H1 (cell line): Measurements from ENCODE around the gene LTBP1. TPM values are rescaled to one million over a fixed set of nuclear protein-coding genes. Genes with fewer than 3 reads are reported as not detected.

Experiments used
- CTCF ChIA-PET: fragments of 300-600 bp; sonication (Branson Sonifier 250); formaldehyde crosslinking; loops from one replicate; lab custom pipeline; 2021; ENCODE audit not compliant: partially characterized antibody; lab: Charles Lee
- POLR2A ChIA-PET: fragments of 300-600 bp; sonication (Branson Sonifier 250); formaldehyde crosslinking; loops from one replicate; lab custom pipeline; 2021; ENCODE audit warnings: inconsistent platforms; ENCODE audit not compliant: partially characterized antibody; lab: Charles Lee
- DNase-seq, 2 experiments: peaks; one replicate each; pipeline versions ENCODE4 v3.0.0 to v3.0.0-alpha.2; 2010 to 2022; ENCODE audit warnings: low spot score in 2 of 2, low read depth in 1 of 2, mixed read lengths in 1 of 2
- FAIRE-seq: peaks from 2 replicates; lab custom pipeline; 2011; peaks lifted over from hg19 to GRCh38; lab: Jason Lieb, UNC
- H2AFZ ChIP-seq: 2 replicates; pipeline ENCODE4 v1.8.1; 2012; ENCODE audit warnings: low read length, inconsistent platforms
- H2AK5ac ChIP-seq: 2 replicates; pipeline ENCODE4 v1.6.1; 2013; ENCODE audit warnings: low read depth, low read length
- H2BK120ac ChIP-seq: replicated peaks from 2 replicates; pipeline ENCODE3; 2013; ENCODE audit warnings: low read depth, low read length, inconsistent platforms
- H2BK12ac ChIP-seq: 2 replicates; pipeline ENCODE4 v1.6.1; 2013; ENCODE audit warnings: low read depth, low read length
- H2BK15ac ChIP-seq: 2 replicates; pipeline ENCODE4 v1.6.1; 2013; ENCODE audit warnings: low read length
- H2BK20ac ChIP-seq: 2 replicates; pipeline ENCODE4 v1.6.1; 2013; ENCODE audit warnings: low read length
- H2BK5ac ChIP-seq: 2 replicates; pipeline ENCODE4 v1.6.1; 2013; ENCODE audit warnings: low read depth, low read length
- H3K14ac ChIP-seq: 2 replicates; pipeline ENCODE4 v1.6.1; 2013; ENCODE audit warnings: inconsistent platforms; ENCODE audit not compliant: insufficient read length
- H3K18ac ChIP-seq: 2 replicates; pipeline ENCODE4 v1.6.1; 2013; ENCODE audit warnings: low read length; ENCODE audit errors: extremely low read depth
- H3K23ac ChIP-seq: 2 replicates; pipeline ENCODE4 v1.6.1; 2013; ENCODE audit warnings: inconsistent platforms; ENCODE audit not compliant: insufficient read length
- H3K23me2 ChIP-seq: 2 replicates; pipeline ENCODE4 v1.6.1; 2013; ENCODE audit warnings: low read depth, low read length
- H3K27ac ChIP-seq: 2 replicates; pipeline ENCODE4 v1.6.1; 2011; ENCODE audit warnings: low read depth, low read length, inconsistent platforms
- H3K27me3 ChIP-seq, 4 experiments: replicated peaks in 1 of 4; 1 replicate in 1 of 4; 2 replicates in 3 of 4; pipeline versions ENCODE4 v1.6.1 to v1.8.1; 2011 to 2013; ENCODE audit warnings: low read length in 3 of 4, mild to moderate bottlenecking in 3 of 4, inconsistent platforms in 2 of 4, mixed read lengths in 2 of 4, moderate library complexity in 1 of 4; ENCODE audit not compliant: control insufficient read depth in 3 of 4, insufficient read depth in 3 of 4; ENCODE audit errors: extremely low read depth in 1 of 4
- H3K36me3 ChIP-seq, 4 experiments: 2 replicates each; pipeline versions ENCODE4 v1.6.1 to v1.8.1; 2011 to 2013; ENCODE audit warnings: mild to moderate bottlenecking in 4 of 4, low read length in 3 of 4, moderate library complexity in 2 of 4, control low read depth in 1 of 4, inconsistent platforms in 1 of 4; ENCODE audit not compliant: insufficient read depth in 4 of 4, control insufficient read depth in 2 of 4
- H3K4ac ChIP-seq: replicated peaks from 2 replicates; pipeline ENCODE3; 2013; ENCODE audit warnings: low read length, low read depth, mixed read lengths, inconsistent platforms; ENCODE audit not compliant: insufficient read length
- H3K4me1 ChIP-seq, 4 experiments: replicated peaks in 1 of 4; 1 replicate in 1 of 4; 2 replicates in 3 of 4; pipeline versions ENCODE4 v1.6.1 to v1.8.1; 2011 to 2013; ENCODE audit warnings: low read length in 3 of 4, inconsistent platforms in 2 of 4, mixed read lengths in 1 of 4; ENCODE audit not compliant: insufficient read depth in 4 of 4, control insufficient read depth in 3 of 4
- H3K4me2 ChIP-seq, 2 experiments: 2 replicates each; pipeline versions ENCODE4 v1.6.1 to v1.8.1; 2011 to 2013; ENCODE audit warnings: low read depth in 2 of 2, low read length in 2 of 2, control low read depth in 1 of 2, inconsistent platforms in 1 of 2, mild to moderate bottlenecking in 1 of 2; ENCODE audit not compliant: insufficient read depth in 1 of 2
- H3K4me3 ChIP-seq, 4 experiments: fragments of 200-600, 300-600 bp in 1 of 4; sonication (generic), shearing (Covaris generic), sonication (Bioruptor Twin) in 1 of 4; 2 replicates each; pipeline versions ENCODE4 v1.5.1 to v1.8.1; 2011 to 2016; ENCODE audit warnings: low read length in 4 of 4, low read depth in 3 of 4, control low read depth in 2 of 4, inconsistent platforms in 2 of 4, mild to moderate bottlenecking in 2 of 4, mixed read lengths in 1 of 4, moderate library complexity in 1 of 4; ENCODE audit not compliant: insufficient read depth in 2 of 4; ENCODE audit errors: extremely low read depth in 1 of 4
- H3K56ac ChIP-seq: replicated peaks from 2 replicates; pipeline ENCODE3; 2013; ENCODE audit warnings: low read depth, mild to moderate bottlenecking, mixed read lengths, low read length, inconsistent platforms; ENCODE audit not compliant: insufficient read length
- H3K79me1 ChIP-seq: 2 replicates; pipeline ENCODE4 v1.6.1; 2013; ENCODE audit warnings: low read depth, low read length, control low read depth
- H3K79me2 ChIP-seq, 2 experiments: 2 replicates each; pipeline versions ENCODE4 v1.6.1 to v1.8.1; 2012 to 2013; ENCODE audit warnings: low read length in 2 of 2, mild to moderate bottlenecking in 2 of 2, inconsistent platforms in 1 of 2; ENCODE audit not compliant: insufficient read depth in 2 of 2, control insufficient read depth in 1 of 2
- H3K9ac ChIP-seq, 4 experiments: replicated peaks in 1 of 4; 1 replicate in 1 of 4; 2 replicates in 3 of 4; pipeline versions ENCODE4 v1.6.1 to v1.8.1; 2011 to 2013; ENCODE audit warnings: low read depth in 3 of 4, low read length in 3 of 4, control low read depth in 2 of 4, mild to moderate bottlenecking in 2 of 4, moderate library complexity in 2 of 4, inconsistent platforms in 1 of 4; ENCODE audit errors: extremely low read depth in 1 of 4
- H3K9me3 ChIP-seq, 2 experiments: 2 replicates each; pipeline versions ENCODE4 v1.6.1 to v1.8.1; 2012 to 2013; ENCODE audit warnings: mild to moderate bottlenecking in 2 of 2, moderate library complexity in 2 of 2, control low read depth in 1 of 2, inconsistent platforms in 1 of 2, low read depth in 1 of 2, low read length in 1 of 2, mixed read lengths in 1 of 2; ENCODE audit not compliant: insufficient read depth in 2 of 2
- H4K20me1 ChIP-seq, 2 experiments: replicated peaks in 1 of 2; 2 replicates each; pipeline versions ENCODE3 to v1.8.1; 2011 to 2013; ENCODE audit warnings: inconsistent platforms in 2 of 2, low read length in 2 of 2, mild to moderate bottlenecking in 1 of 2; ENCODE audit not compliant: insufficient read depth in 2 of 2, control insufficient read depth in 1 of 2
- H4K5ac ChIP-seq: 2 replicates; pipeline ENCODE4 v1.6.1; 2013; ENCODE audit warnings: low read length, low read depth, mixed read lengths, inconsistent platforms; ENCODE audit not compliant: insufficient read length
- H4K8ac ChIP-seq: 2 replicates; pipeline ENCODE4 v1.8.0; 2013; ENCODE audit warnings: mild to moderate bottlenecking, moderate library complexity, low read length, inconsistent platforms; ENCODE audit not compliant: insufficient read depth; ENCODE audit errors: extremely low read depth
- H4K91ac ChIP-seq: replicated peaks from 2 replicates; pipeline ENCODE3; 2013; ENCODE audit warnings: low read length, mixed read lengths, inconsistent platforms; ENCODE audit not compliant: insufficient read length
- BRCA1 ChIP-seq: IDR thresholded peaks from 2 replicates; pipeline ENCODE4 v1.6.1; 2012; ENCODE audit warnings: low read depth, low read length, improper control_type of control experiment
- CBX5 ChIP-seq: fragments of 300-800, 300-1000 bp; sonication (generic); IDR thresholded peaks from 2 replicates; pipeline ENCODE4 v1.7.1; 2016; ENCODE audit warnings: antibody characterized with exemption, low read length, low read depth
- CEBPB ChIP-seq: IDR thresholded peaks from 2 replicates; pipeline ENCODE4 v1.6.1; 2012; ENCODE audit warnings: low read depth, low read length
- EGR1 ChIP-seq: IDR thresholded peaks from 2 replicates; pipeline ENCODE4 v1.6.1; 2011; ENCODE audit warnings: low read depth, low read length, borderline replicate concordance
- EZH2 ChIP-seq: fragments of 200-600 bp; sonication (generic); IDR thresholded peaks from 2 replicates; pipeline ENCODE4 v1.7.1; 2012; ENCODE audit warnings: low read depth, mild to moderate bottlenecking, moderate library complexity, low read length, inconsistent platforms; ENCODE audit not compliant: severe bottlenecking
- FOSL1 ChIP-seq: IDR thresholded peaks from 2 replicates; pipeline ENCODE4 v1.6.1; 2011; ENCODE audit warnings: mild to moderate bottlenecking, low read depth, low read length, moderate library complexity; ENCODE audit not compliant: insufficient read depth
- GTF2F1 ChIP-seq: IDR thresholded peaks from 2 replicates; pipeline ENCODE4 v1.6.1; 2012; ENCODE audit warnings: low read depth, low read length, improper control_type of control experiment, borderline replicate concordance
- KDM5A ChIP-seq: fragments of 200-600 bp; IDR thresholded peaks from 2 replicates; pipeline ENCODE4 v1.7.1; 2012; ENCODE audit warnings: mild to moderate bottlenecking, low read length, inconsistent platforms, mixed read lengths
- MAFK ChIP-seq: IDR thresholded peaks from 2 replicates; pipeline ENCODE4 v1.6.1; 2012; ENCODE audit warnings: low read depth, mild to moderate bottlenecking, improper control_type of control experiment, low read length
- NRF1 ChIP-seq: IDR thresholded peaks from 2 replicates; pipeline ENCODE4 v1.6.1; 2011; ENCODE audit warnings: mild to moderate bottlenecking, low read depth, low read length, improper control_type of control experiment
- SIN3A ChIP-seq, 2 experiments: IDR thresholded peaks in 1 of 2; conservative IDR thresholded peaks in 1 of 2; 2 replicates each; pipeline ENCODE4 v1.6.1; 2011 to 2012; ENCODE audit warnings: low read length in 2 of 2, improper control_type of control experiment in 1 of 2, low read depth in 1 of 2, mild to moderate bottlenecking in 1 of 2
- SIRT6 ChIP-seq: IDR thresholded peaks from one replicate; pipeline ENCODE4 v1.7.1; 2012; ENCODE audit warnings: low read length, inconsistent platforms
- SIX5 ChIP-seq: IDR thresholded peaks from 2 replicates; pipeline ENCODE4 v1.6.1; 2011; ENCODE audit warnings: mild to moderate bottlenecking, low read depth, low read length
- SUZ12 ChIP-seq: fragments of 200-600 bp; sonication (generic); IDR thresholded peaks from 2 replicates; pipeline ENCODE4 v1.6.1; 2012; ENCODE audit warnings: mild to moderate bottlenecking, inconsistent platforms, low read length, moderate library complexity, mixed read lengths
- TBP ChIP-seq: IDR thresholded peaks from 2 replicates; pipeline ENCODE4 v1.6.1; 2011; ENCODE audit warnings: low read depth, low read length, improper control_type of control experiment
- TEAD4 ChIP-seq: IDR thresholded peaks from 2 replicates; pipeline ENCODE4 v1.6.1; 2012; ENCODE audit warnings: low read depth, low read length, inconsistent platforms, mixed read lengths
- WGBS, 2 experiments: shearing (Covaris generic) in 1 of 2; methylation state at CpG; one replicate each; pipeline versions ENCODE4 v1.1.6 to v1.1.7; 2013 to 2015; ENCODE audit warnings: low lambda C conversion rate in 2 of 2, mixed read lengths in 2 of 2, inconsistent platforms in 1 of 2, low coverage in 1 of 2, missing lambda C conversion rate in 1 of 2; ENCODE audit not compliant: insufficient replicate concordance in 2 of 2, insufficient coverage in 1 of 2, insufficient read length in 1 of 2; ENCODE audit errors: extremely low coverage in 1 of 2, missing lambda C conversion rate in 1 of 2; 5-methylcytosine and 5-hydroxymethylcytosine counted together
- polyA plus RNA-seq, 7 experiments: library from polyadenylated mRNA; depleted of rRNA in 3 of 7; stranded (reverse) in 5 of 7; unstranded in 2 of 7; fragments of >200 nt in 5 of 7; fragments of 200-250 nt in 2 of 7; gene quantifications; 1 replicate in 5 of 7; 2 replicates in 1 of 7; 4 replicates in 1 of 7; pipeline versions ENCODE4 v1.2.1 to v1.2.3, GENCODE V29; 2011 to 2013; ENCODE audit warnings: missing spikeins in 2 of 7, mixed read lengths in 2 of 7
- total RNA-seq: library from RNA; stranded (reverse); fragmentation: NEBNext Ultra II Directional; extraction: Animal tissue kit (Norgen Biotek cat#: 25700); gene quantifications from 2 replicates; pipeline ENCODE4 v1.2.1, GENCODE V29; 2021

LTBP1 gene
- total and polyA plus RNA-seq, 2 of the 8 experiments (the other 6 are each of a cell fraction or from before 2014, with no cell fraction given) = 15.4 to 24.7 TPM

DNA sequence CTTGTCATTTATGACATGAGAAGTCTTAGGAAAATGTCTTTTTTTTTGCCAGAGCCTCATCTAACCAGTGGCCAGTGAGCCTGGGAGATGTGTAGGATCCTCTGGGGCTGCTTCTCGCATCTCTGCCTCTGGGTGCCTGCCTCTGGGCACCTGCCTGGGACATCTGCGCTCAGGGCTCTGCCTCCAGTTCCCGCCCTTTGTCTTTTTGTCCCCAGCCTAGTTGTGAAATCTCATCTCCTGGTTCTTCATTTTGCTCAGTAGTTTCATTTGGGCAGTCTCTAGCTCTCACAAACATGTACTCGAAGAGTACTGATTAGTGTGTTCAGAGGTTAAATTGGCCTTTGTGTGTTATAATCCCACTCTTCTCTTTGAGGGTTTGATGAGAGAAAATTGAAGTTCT, 92.0 kb downstream of the LTBP1 start:
- H3K14ac ChIP-seq = no peak overlapping the region
- no peak overlapping the region for H2BK120ac ChIP-seq
- no peaks in the 10 kb centered on the region for H3K4me1 ChIP-seq
- 81% methylated on average over 4 of the region's 4 CpGs; no CpG with 5 or more reads in 1 of the 2 experiments for WGBS, 2 experiments
- no peak overlapping the region for H3K23ac ChIP-seq
- CTCF ChIA-PET = interaction anchor here (0.9 kb wide), 1 partner anchor 14 kb away, joined by 5 read pairs; no protein-coding TSS in a partner anchor
- H3K23me2 ChIP-seq = no peaks in the 10 kb centered on the region
- no peak overlapping the region for H3K27ac ChIP-seq
- H3K36me3 ChIP-seq = no peaks in the 10 kb centered on the region
- FAIRE-seq = no peak
- no peaks in the 10 kb centered on the region for H3K79me2 ChIP-seq
- no peak overlapping the region for H3K4ac ChIP-seq
- no peak overlapping the region for H2AFZ ChIP-seq
- H2BK5ac ChIP-seq = no peak overlapping the region
- H2BK20ac ChIP-seq = no peak overlapping the region
- no peaks in the 10 kb centered on the region for H3K79me1 ChIP-seq
- H2BK15ac ChIP-seq = no peak overlapping the region
- no peak overlapping the region for H3K18ac ChIP-seq
- no peak overlapping the region for H4K91ac ChIP-seq
- no peaks in the 10 kb centered on the region for H3K27me3 ChIP-seq
- no peak overlapping the region for H4K8ac ChIP-seq
- POLR2A ChIA-PET = no interaction called here
- no peak for DNase-seq
- H3K4me3 ChIP-seq = no peak overlapping the region
- no peak overlapping the region for H2BK12ac ChIP-seq
- H4K5ac ChIP-seq = no peak overlapping the region
- H2AK5ac ChIP-seq = no peak overlapping the region
- H3K9me3 ChIP-seq = no peaks in the 10 kb centered on the region
- H3K56ac ChIP-seq = no peak overlapping the region
- H4K20me1 ChIP-seq = peaks cover 0 to 1% of the 10 kb centered on the region in 2 experiments
- no peak overlapping the region for H3K4me2 ChIP-seq
- no peak overlapping the region for H3K9ac ChIP-seq
- TF ChIP-seq FOSL1 (no peak), GTF2F1 (no peak), KDM5A (no peak), CEBPB (no peak), MAFK (no peak), TBP (no peak), EGR1 (no peak), SUZ12 (no peak), SIRT6 (no peak), TEAD4 (no peak), SIX5 (no peak), NRF1 (no peak), BRCA1 (no peak), CBX5 (no peak), SIN3A (conservative IDR thresholded peaks at IDR 0.05 in 1 of 2, IDR thresholded peaks at IDR 0.05 in 1 of 2; ENCODE audit: low read depth in 1 of 2, low read length in 2 of 2) (no peak), EZH2 (no peak)
